PC-9 (cell line): ENCODE results near the gene SH3RF3. TPM values are rescaled to one million over a fixed set of nuclear protein-coding genes. Genes with fewer than 3 reads are reported as not detected.

ENCODE experiments used
- BruUV-seq: library from RNA; stranded (reverse); fragments of 400-500 nt; replicated peaks from 2 replicates; lab custom pipeline; 2021; lab: Mats Ljungman, UMichigan
- CTCF ChIA-PET: fragments of 300-600 bp; sonication (Branson Sonifier 250); formaldehyde crosslinking; loops from one replicate; lab custom pipeline; 2022; ENCODE audit warnings: antibody characterized with exemption; lab: Charles Lee
- POLR2A ChIA-PET: fragments of 300-600 bp; sonication (Branson Sonifier 250); formaldehyde crosslinking; loops from one replicate; lab custom pipeline; 2022; ENCODE audit warnings: antibody characterized with exemption; ENCODE audit not compliant: unreplicated experiment; lab: Charles Lee
- DNase-seq, 2 experiments: peaks; one replicate each; pipeline versions ENCODE4 v3.0.0 to v3.0.0-alpha.2; 2015 to 2022; ENCODE audit warnings: mixed read lengths in 1 of 2
- H2AFZ ChIP-seq: fragments of 200-600 bp; sonication (generic); 2 replicates; pipeline ENCODE4 v1.8.1; 2017; ENCODE audit warnings: antibody characterized with exemption
- H3F3A ChIP-seq: fragments of 200-600 bp; sonication (generic); 2 replicates; pipeline ENCODE4 v1.8.1; 2017; ENCODE audit warnings: antibody characterized with exemption, mild to moderate bottlenecking, low read depth; ENCODE audit not compliant: insufficient read depth
- H3K27ac ChIP-seq: fragments of 200-600 bp; sonication (generic); 2 replicates; pipeline ENCODE4 v1.6.1; 2016; ENCODE audit warnings: mixed run types
- H3K27me3 ChIP-seq: fragments of 200-600 bp; sonication (generic); 2 replicates; pipeline ENCODE4 v1.6.1; 2016; ENCODE audit warnings: low read depth, mixed run types; ENCODE audit not compliant: insufficient read depth
- H3K36me3 ChIP-seq: fragments of 200-600 bp; sonication (generic); 2 replicates; pipeline ENCODE4 v1.6.1; 2016; ENCODE audit warnings: low read depth, mixed run types
- H3K4me1 ChIP-seq: fragments of 200-600 bp; sonication (generic); replicated peaks from 2 replicates; pipeline ENCODE4 v1.6.1; 2016; ENCODE audit warnings: mixed run types; ENCODE audit not compliant: insufficient read depth
- H3K4me2 ChIP-seq: fragments of 200-600 bp; sonication (generic); 2 replicates; pipeline ENCODE4 v1.6.1; 2017; ENCODE audit warnings: mixed run types
- H3K4me3 ChIP-seq: fragments of 200-600 bp; sonication (generic); 2 replicates; pipeline ENCODE4 v1.6.1; 2016; ENCODE audit warnings: mixed run types
- H3K79me2 ChIP-seq: fragments of 200-600 bp; sonication (generic); 2 replicates; pipeline ENCODE4 v1.6.1; 2017; ENCODE audit warnings: low read depth, mixed run types
- H3K9me2 ChIP-seq: fragments of 200-600 bp; sonication (generic); 2 replicates; pipeline ENCODE4 v1.8.1; 2017; ENCODE audit warnings: mild to moderate bottlenecking; ENCODE audit not compliant: insufficient read depth
- H3K9me3 ChIP-seq: fragments of 200-600 bp; sonication (generic); 2 replicates; pipeline ENCODE4 v1.8.1; 2016; ENCODE audit warnings: low read depth; ENCODE audit not compliant: insufficient read depth
- H4K20me1 ChIP-seq: fragments of 200-600 bp; sonication (generic); 2 replicates; pipeline ENCODE4 v1.8.1; 2017; ENCODE audit not compliant: insufficient read depth
- CTCF ChIP-seq: fragments of 200-600 bp; sonication (generic); conservative IDR thresholded peaks from 2 replicates; pipeline ENCODE4 v1.6.1; 2017; ENCODE audit warnings: mixed run types, antibody characterized with exemption, mild to moderate bottlenecking, moderate library complexity
- EZH2 ChIP-seq: fragments of 200-600 bp; sonication (generic); IDR thresholded peaks from 2 replicates; pipeline ENCODE4 v1.8.0; 2017; ENCODE audit warnings: antibody characterized with exemption, low read depth
- intact Hi-C: fragments of 100-400 bp; cut with micrococcal nuclease; formaldehyde crosslinking; loops from one replicate; pipeline ENCODE4 v1.10.0; 2022; ENCODE audit not compliant: unreplicated experiment
- total RNA-seq: library from RNA; stranded (reverse); gene quantifications from 2 replicates; pipeline ENCODE4 v1.2.3, GENCODE V29; 2021

The SH3RF3 gene
- total RNA-seq, 1 experiment from 2014 or later: 6.1 TPM

GRCh38 chr2:109123586-109124201, 5.3 kb upstream of the SH3RF3 start:
- BruUV-seq: no TSS peak
- CTCF ChIA-PET: no interaction called here
- intact Hi-C loops: loop anchor here (10.0 kb wide), 1 partner anchor 481 kb away; no protein-coding TSS in a partner anchor

GRCh38 chr2:109124982-109125592, 3.9 kb upstream of the SH3RF3 start:
- POLR2A ChIA-PET: no interaction called here
- DNase-seq: peak in 1 of 2 experiments; percentile 49
- CTCF ChIA-PET: no interaction called here
- no peaks in the 10 kb centered on the region for H3K36me3 ChIP-seq
- no peaks in the 10 kb centered on the region for H3K9me2 ChIP-seq
- H2AFZ ChIP-seq: no peak overlapping the region
- peaks cover 7% of the 10 kb centered on the region for H3K79me2 ChIP-seq
- intact Hi-C loops: loop anchor here (1.0 to 10.0 kb wide), 7 partner anchors 112 to 612 kb away; no protein-coding TSS in a partner anchor
- H3F3A ChIP-seq: peaks cover 30% of the 10 kb centered on the region
- no peak overlapping the region; the same call in 1 of the 2 replicates for H3K4me3 ChIP-seq
- TSS peak; percentile 33 for BruUV-seq
- no peaks in the 10 kb centered on the region for H4K20me1 ChIP-seq
- peak overlapping the region; percentile 74 for H3K4me2 ChIP-seq
- H3K27ac ChIP-seq: peak overlapping the region; percentile 81
- H3K27me3 ChIP-seq: no peaks in the 10 kb centered on the region
- H3K9me3 ChIP-seq: no peaks in the 10 kb centered on the region
- no peak for TF ChIP-seq CTCF
- no peak for TF ChIP-seq EZH2
- peaks cover 48% of the 10 kb centered on the region for H3K4me1 ChIP-seq

More at GRCh38 chr2:109123586-109124201, 5.3 kb upstream of the SH3RF3 start:
- Histone ChIP-seq H3K36me3 (no peaks in the 10 kb centered on the region), H3K4me1 (peaks cover 52% of the 10 kb centered on the region), H2AFZ (no peak overlapping the region), H4K20me1 (no peaks in the 10 kb centered on the region), H3K4me3 (no peak overlapping the region), H3K79me2 (peaks cover 5% of the 10 kb centered on the region; the same call in 1 of the 2 replicates), H3K27me3 (no peaks in the 10 kb centered on the region), H3F3A (peaks cover 30% of the 10 kb centered on the region), H3K9me2 (no peaks in the 10 kb centered on the region), H3K4me2 (no peak overlapping the region), H3K9me3 (no peaks in the 10 kb centered on the region), H3K27ac (no peak overlapping the region)
- no peak for DNase-seq
- TF ChIP-seq EZH2 (no peak), CTCF (no peak)
- POLR2A ChIA-PET: no interaction called here

- H2AFZ ChIP-seq: peak overlapping the region; percentile 60
- peak overlapping the region; percentile 81 for H3K27ac ChIP-seq
These were observed 3.2 kb upstream of the SH3RF3 start for GRCh38 chr2:109125593-109126500.

More at GRCh38 chr2:109125593-109126500, 3.2 kb upstream of the SH3RF3 start:
- intact Hi-C loops: loop anchor here (1.0 to 10.0 kb wide), 7 partner anchors 113 to 611 kb away; no protein-coding TSS in a partner anchor
- Histone ChIP-seq H3K9me3 (no peaks in the 10 kb centered on the region), H3K4me1 (peaks cover 46% of the 10 kb centered on the region), H3K27me3 (no peaks in the 10 kb centered on the region), H3K79me2 (peaks cover 15% of the 10 kb centered on the region), H3K4me3 (no peak overlapping the region), H3K4me2 (peak overlapping the region; percentile 74), H3K9me2 (no peaks in the 10 kb centered on the region), H3F3A (peaks cover 28% of the 10 kb centered on the region), H3K36me3 (no peaks in the 10 kb centered on the region), H4K20me1 (peaks cover 4% of the 10 kb centered on the region)
- no peak for TF ChIP-seq CTCF
- no peak for TF ChIP-seq EZH2
- DNase-seq: peak; percentile 26 to 95
- POLR2A ChIA-PET: no interaction called here
- CTCF ChIA-PET: no interaction called here
- TSS peak; percentile 18 for BruUV-seq
